ENCODE data around the gene FLYWCH1. TPM values are rescaled to one million over a fixed set of nuclear protein-coding genes. Genes with fewer than 3 reads are reported as not detected.

The FLYWCH1 gene
- total and polyA plus RNA-seq, 10 of the 15 experiments (the other 5 are each of a cell fraction or from before 2014, with no cell fraction given), result 0.47 to 33.8 (median 11.2) TPM

- TF ChIP-seq E4F1 (IDR thresholded peaks at IDR 0.05; ENCODE audit: borderline replicate concordance, partially characterized antibody) (peak; percentile 65), SRF (IDR thresholded peaks at IDR 0.05; ENCODE audit: low read depth in 2 of 2, low read length in 2 of 2) (no peak), CUX1 (IDR thresholded peaks at IDR 0.05; ENCODE audit: insufficient replicate concordance, low read depth, low read length) (no peak), EGR1 (IDR thresholded peaks at IDR 0.05; ENCODE audit: borderline replicate concordance in 1 of 2, low read depth in 2 of 2, low read length in 2 of 2) (peak in 1 of 2 experiments; percentile 99; a peak in 2 of 3 replicates), TCF3 (IDR thresholded peaks at IDR 0.05; ENCODE audit: borderline replicate concordance, insufficient read depth, low read depth, low read length) (peak; percentile 58; the same call in 1 of the 2 replicates), SUPT20H (IDR thresholded peaks at IDR 0.05; ENCODE audit: borderline replicate concordance, control insufficient read depth, low read depth, low read length) (no peak), DPF2 (IDR thresholded peaks at IDR 0.05) (peak; percentile 67; the same call in 1 of the 2 replicates), BRCA1 (IDR thresholded peaks at IDR 0.05; ENCODE audit: low read depth, low read length) (no peak), HSF1 (IDR thresholded peaks at IDR 0.05; ENCODE audit: low read depth, low read length) (no peak), PAX5 (IDR thresholded peaks at IDR 0.05; ENCODE audit: borderline replicate concordance, low read depth, low read length) (peak; percentile 40; the same call in 1 of the 2 replicates), PBX3 (IDR thresholded peaks at IDR 0.05; ENCODE audit: insufficient replicate concordance, low read depth, low read length) (no peak), ZBED1 (IDR thresholded peaks at IDR 0.05; ENCODE audit: borderline replicate concordance) (no peak), NFYB (IDR thresholded peaks at IDR 0.05; ENCODE audit: insufficient read depth, low read depth, low read length) (peak; percentile 51; the same call in 1 of the 2 replicates), CEBPB (IDR thresholded peaks at IDR 0.05; ENCODE audit: borderline replicate concordance in 1 of 2, low read depth in 2 of 2, low read length in 2 of 2) (no peak), ZZZ3 (IDR thresholded peaks at IDR 0.05; ENCODE audit: control insufficient read depth, insufficient read length, low read depth) (no peak), HDGF (IDR thresholded peaks at IDR 0.05) (peak; percentile 59; the same call in 1 of the 2 replicates), SREBF1 (IDR thresholded peaks at IDR 0.05; ENCODE audit: low read length) (no peak; the same call in 1 of the 2 replicates)
These were observed 68.8 kb downstream of the FLYWCH1 start, which contains the start of gene PKMYT1 (continued) for GRCh38 chr16:2980227-2981176.
